Epithelial cell of esophagus (primary cell): ENCODE results near the gene PPP1CB.
"Not testable (repeated sequence)": the region's sequence is repeated elsewhere in the genome, so short reads cannot be mapped to it uniquely, and the experiment has no call there.

ENCODE experiments used
- DNase-seq: peaks from one replicate; pipeline ENCODE4 v3.0.0; 2010; ENCODE audit warnings: low read depth
- H3K4me3 ChIP-seq: 2 replicates; pipeline ENCODE4 v1.5.1; 2011; ENCODE audit warnings: mild to moderate bottlenecking, low read length, control low read depth
- TF ChIP-seq, protein P1 (sequence below): IDR thresholded peaks from 2 replicates; pipeline ENCODE4 v1.5.1; 2011; ENCODE audit warnings: low read depth, mild to moderate bottlenecking, low read length, control low read depth, inconsistent platforms; ENCODE audit not compliant: insufficient read depth; ENCODE audit errors: missing control alignments

The PPP1CB gene

DNA sequence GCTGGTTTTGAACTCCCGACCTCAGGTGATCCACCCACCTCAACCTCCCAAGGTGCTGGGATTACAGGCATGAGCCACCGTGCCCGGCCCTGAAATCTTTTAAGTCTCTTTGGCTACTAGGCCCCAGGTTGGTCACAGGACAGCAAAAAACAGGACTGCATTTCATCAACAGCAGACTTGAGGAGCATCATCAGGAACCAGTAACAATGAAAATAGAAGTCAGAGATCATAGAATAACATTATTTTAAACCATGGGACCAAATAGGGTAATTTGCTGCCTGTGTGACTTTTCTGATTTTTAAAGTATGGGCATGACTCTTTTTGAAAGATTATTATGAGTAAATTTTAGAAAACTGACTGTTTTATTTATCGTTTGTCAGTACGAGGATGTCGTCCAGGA lies 24.8 kb downstream of the PPP1CB start:
- TF ChIP-seq, protein P1, sequence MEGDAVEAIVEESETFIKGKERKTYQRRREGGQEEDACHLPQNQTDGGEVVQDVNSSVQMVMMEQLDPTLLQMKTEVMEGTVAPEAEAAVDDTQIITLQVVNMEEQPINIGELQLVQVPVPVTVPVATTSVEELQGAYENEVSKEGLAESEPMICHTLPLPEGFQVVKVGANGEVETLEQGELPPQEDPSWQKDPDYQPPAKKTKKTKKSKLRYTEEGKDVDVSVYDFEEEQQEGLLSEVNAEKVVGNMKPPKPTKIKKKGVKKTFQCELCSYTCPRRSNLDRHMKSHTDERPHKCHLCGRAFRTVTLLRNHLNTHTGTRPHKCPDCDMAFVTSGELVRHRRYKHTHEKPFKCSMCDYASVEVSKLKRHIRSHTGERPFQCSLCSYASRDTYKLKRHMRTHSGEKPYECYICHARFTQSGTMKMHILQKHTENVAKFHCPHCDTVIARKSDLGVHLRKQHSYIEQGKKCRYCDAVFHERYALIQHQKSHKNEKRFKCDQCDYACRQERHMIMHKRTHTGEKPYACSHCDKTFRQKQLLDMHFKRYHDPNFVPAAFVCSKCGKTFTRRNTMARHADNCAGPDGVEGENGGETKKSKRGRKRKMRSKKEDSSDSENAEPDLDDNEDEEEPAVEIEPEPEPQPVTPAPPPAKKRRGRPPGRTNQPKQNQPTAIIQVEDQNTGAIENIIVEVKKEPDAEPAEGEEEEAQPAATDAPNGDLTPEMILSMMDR = no peak
- no peak for DNase-seq
- H3K4me3 ChIP-seq = no peak overlapping the region

DNA sequence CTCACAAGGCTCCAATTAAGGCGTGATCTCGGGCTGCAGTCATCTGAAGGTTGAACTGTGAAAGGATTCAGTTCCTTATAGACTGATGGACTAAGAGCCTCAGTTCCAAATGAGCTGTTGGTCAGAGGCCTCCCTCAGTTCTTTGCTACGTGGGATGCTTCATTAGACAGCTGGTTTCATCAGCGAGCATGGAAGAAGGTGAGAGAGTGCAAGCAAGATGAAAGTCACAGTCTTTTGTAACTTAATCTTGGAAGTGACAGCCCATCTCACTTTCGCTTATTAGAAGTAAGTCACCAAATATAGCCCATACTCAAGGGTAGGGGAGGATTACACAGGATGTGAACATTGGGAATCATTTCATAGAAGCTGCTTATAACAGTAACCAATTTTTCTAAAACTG lies 26.8 kb downstream of the PPP1CB start:
- no peak for DNase-seq
- H3K4me3 ChIP-seq = no peak overlapping the region
- TF ChIP-seq, protein P1 = no peak

DNA sequence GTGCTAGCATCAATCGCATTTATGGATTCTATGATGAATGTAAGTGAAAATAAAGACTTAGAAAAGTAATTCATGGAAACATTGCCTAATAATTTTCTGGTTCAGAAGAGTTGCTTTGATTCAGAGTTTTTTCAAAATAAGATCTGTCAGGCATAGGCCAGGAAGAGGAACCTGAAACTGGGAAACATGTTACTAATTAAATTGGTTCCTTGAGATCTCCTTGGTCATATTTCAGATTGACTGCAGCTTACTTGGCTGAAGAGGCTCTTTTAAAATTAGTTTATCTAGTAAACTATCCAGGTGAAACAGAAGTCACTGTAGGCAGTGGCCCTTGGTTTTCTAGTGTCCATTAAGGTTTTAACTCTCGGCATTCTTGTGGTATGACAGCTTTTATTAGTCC lies 27.4 kb downstream of the PPP1CB start:
- TF ChIP-seq, protein P1 = no peak
- no peak for DNase-seq
- H3K4me3 ChIP-seq = no peak overlapping the region

DNA sequence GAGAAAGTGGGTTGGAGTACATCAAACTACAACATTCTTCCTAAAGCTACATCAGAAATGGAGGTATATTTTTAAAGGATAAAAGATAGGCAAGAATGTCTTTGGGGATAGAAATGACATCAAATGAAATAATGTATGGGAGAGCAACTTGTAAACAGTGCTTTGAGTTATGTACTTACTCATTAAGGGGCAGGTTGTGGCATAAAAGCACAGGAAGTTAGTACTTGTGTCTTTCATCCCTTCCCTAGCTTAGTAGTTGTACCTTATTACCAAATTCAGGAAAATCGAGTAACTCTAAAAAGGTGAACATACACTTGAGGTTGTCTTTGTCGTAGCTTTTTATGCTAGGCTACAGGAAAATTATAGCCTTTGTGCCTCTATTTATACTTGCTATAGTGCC lies 28.9 kb downstream of the PPP1CB start:
- TF ChIP-seq, protein P1 = no peak
- H3K4me3 ChIP-seq = no peak overlapping the region
- peak; percentile 53 for DNase-seq

DNA sequence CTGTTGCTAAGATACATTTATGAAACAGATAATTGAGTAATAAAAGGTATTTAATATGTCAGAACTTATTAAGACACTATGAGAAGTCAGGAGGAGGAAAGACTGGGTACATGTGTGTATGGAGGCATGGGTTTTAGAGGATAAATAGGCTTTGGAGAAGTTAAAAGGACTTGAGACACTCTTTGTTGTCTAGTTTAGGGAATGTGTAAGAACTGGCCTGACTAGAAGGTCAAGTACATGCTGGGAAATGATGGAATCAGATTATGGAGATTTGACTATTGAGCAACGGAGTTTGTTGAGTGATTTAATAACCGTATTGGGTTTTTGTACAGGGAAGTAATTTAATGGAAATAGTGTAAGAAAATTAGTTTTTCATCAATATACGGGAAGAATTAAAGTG lies 30.8 kb downstream of the PPP1CB start:
- TF ChIP-seq, protein P1 = no peak
- no peak overlapping the region for H3K4me3 ChIP-seq

DNA sequence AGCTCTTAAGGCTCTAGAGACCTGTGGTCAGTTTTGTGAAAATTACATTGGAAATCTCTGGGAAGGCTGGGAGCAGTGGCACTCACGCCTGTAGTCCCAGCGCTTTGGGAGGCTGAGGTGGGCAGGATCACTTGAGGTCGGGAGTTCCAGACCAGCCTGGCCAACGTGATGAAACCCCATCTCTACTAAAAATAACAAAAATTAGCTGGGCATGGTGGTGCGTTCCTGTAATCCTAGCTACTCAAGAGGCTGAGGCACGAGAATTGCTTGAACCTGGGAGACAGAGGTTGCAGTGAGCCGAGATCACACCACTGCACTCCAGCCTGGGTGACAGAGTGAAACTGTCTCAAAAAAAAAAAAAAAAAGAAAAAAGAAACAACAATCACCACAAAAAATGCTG lies 32.9 kb downstream of the PPP1CB start:
- DNase-seq, H3K4me3 ChIP-seq: not testable (repeated sequence)

More for the DNA sequence above, 30.8 kb downstream of the PPP1CB start:
- peak; percentile 56 for DNase-seq

DNA sequence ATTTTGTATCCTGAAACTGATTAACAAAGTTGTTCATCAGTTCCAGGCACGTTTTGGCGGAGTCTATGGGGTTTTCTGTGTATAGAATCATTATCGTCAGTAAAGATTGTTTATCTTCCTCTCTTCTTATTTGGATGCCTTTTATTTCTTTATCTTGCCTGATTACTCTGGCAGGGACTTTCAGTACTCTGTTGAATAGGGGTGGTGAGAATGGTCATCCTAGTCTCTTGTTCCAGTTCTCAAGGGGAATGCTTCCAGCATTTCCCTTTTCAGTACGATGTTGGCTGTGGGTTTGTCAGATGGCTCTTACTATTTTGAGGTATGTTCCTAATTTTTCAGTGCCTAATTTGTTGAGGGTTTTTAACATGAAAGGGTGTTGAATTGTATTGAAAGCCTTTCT lies 45.0 kb downstream of the PPP1CB start:
- no peak for DNase-seq
- H3K4me3 ChIP-seq = no peak overlapping the region
- TF ChIP-seq, protein P1 = no peak

DNA sequence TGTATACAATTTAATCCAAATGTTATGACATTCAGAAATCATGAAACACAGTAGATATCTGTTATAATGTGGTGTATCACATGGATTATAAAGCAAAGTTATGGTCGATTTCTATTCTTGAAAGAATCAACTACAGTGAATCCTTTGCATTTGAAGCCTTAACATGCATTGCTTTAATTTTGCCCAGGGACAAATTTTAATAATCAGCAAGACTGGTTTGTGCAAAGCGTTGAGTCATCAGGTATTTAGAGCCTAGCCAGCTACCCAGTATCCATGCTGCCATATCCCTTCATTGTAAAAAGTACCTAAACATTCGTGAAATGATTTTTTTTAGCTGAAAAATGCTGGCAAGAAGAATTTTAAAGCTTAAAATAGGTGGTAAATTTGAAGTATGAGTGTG lies 50.1 kb downstream of the PPP1CB start:
- TF ChIP-seq, protein P1 = no peak
- peak; percentile 80 for DNase-seq

More for the DNA sequence above, 50.1 kb downstream of the PPP1CB start:
- H3K4me3 ChIP-seq = no peak overlapping the region
